H1 (cell line): Measurements from ENCODE around the gene SARNP.

Experiments used
- ASH2L ChIP-seq: fragments of 200-600, 300-600 bp; sonication (generic); IDR thresholded peaks from one replicate; pipeline ENCODE4 v1.7.1; 2017; ENCODE audit warnings: low read length
- EZH2 ChIP-seq: fragments of 200-600 bp; sonication (generic); IDR thresholded peaks from 2 replicates; pipeline ENCODE4 v1.7.1; 2012; ENCODE audit warnings: low read depth, mild to moderate bottlenecking, moderate library complexity, low read length, inconsistent platforms; ENCODE audit not compliant: severe bottlenecking
- JUN ChIP-seq: IDR thresholded peaks from 2 replicates; pipeline ENCODE4 v1.6.1; 2011; ENCODE audit warnings: low read depth, mild to moderate bottlenecking, improper control_type of control experiment, low read length
- PHF8 ChIP-seq: fragments of 200-600 bp; sonication (generic); conservative IDR thresholded peaks from 2 replicates; pipeline ENCODE4 v1.7.1; 2012; ENCODE audit warnings: low read depth, mild to moderate bottlenecking, inconsistent platforms, low read length, moderate library complexity
- POLR2AphosphoS5 ChIP-seq: IDR thresholded peaks from 2 replicates; pipeline ENCODE4 v1.6.1; 2011; ENCODE audit warnings: low read depth, low read length
- RAD21 ChIP-seq, 2 experiments: IDR thresholded peaks in 1 of 2; conservative IDR thresholded peaks in 1 of 2; 2 replicates each; pipeline ENCODE4 v1.6.1; 2011; ENCODE audit warnings: low read depth in 2 of 2, low read length in 2 of 2, improper control_type of control experiment in 1 of 2, inconsistent platforms in 1 of 2, mild to moderate bottlenecking in 1 of 2, moderate library complexity in 1 of 2
- RNF2 ChIP-seq: fragments of 200-900, 300-1000 bp; sonication (generic); IDR thresholded peaks from 2 replicates; pipeline ENCODE4 v1.7.1; 2016; ENCODE audit warnings: borderline replicate concordance, low read depth, mild to moderate bottlenecking, antibody characterized with exemption, low read length; ENCODE audit not compliant: poor library complexity, severe bottlenecking; ENCODE audit errors: missing control alignments
- TAF1 ChIP-seq: IDR thresholded peaks from 2 replicates; pipeline ENCODE4 v1.6.1; 2011; ENCODE audit warnings: mild to moderate bottlenecking, low read depth, low read length
- TAF7 ChIP-seq: optimal IDR thresholded peaks from 2 replicates; pipeline ENCODE3; 2011; ENCODE audit warnings: low read depth, mild to moderate bottlenecking, inconsistent platforms, low read length, moderate library complexity, borderline replicate concordance
- TEAD4 ChIP-seq: IDR thresholded peaks from 2 replicates; pipeline ENCODE4 v1.6.1; 2012; ENCODE audit warnings: low read depth, low read length, inconsistent platforms, mixed read lengths
- ZNF274 ChIP-seq: IDR thresholded peaks from 2 replicates; pipeline ENCODE4 v1.7.0; 2012; ENCODE audit warnings: low read length, borderline replicate concordance; ENCODE audit errors: extremely low read depth
- TF ChIP-seq, protein P1 (sequence below), 3 experiments: IDR thresholded peaks; 1 replicate in 2 of 3; 2 replicates in 1 of 3; pipeline versions ENCODE4 v1.5.1 to v1.6.1; 2011; ENCODE audit warnings: low read length in 3 of 3, mild to moderate bottlenecking in 3 of 3, inconsistent platforms in 2 of 3, low read depth in 1 of 3, moderate library complexity in 1 of 3; ENCODE audit not compliant: insufficient read depth in 1 of 3; ENCODE audit errors: control extremely low read depth in 1 of 3
- TF ChIP-seq, protein P2 (sequence below): IDR thresholded peaks from 2 replicates; pipeline ENCODE4 v1.6.1; 2012; ENCODE audit warnings: inconsistent platforms

DNA sequence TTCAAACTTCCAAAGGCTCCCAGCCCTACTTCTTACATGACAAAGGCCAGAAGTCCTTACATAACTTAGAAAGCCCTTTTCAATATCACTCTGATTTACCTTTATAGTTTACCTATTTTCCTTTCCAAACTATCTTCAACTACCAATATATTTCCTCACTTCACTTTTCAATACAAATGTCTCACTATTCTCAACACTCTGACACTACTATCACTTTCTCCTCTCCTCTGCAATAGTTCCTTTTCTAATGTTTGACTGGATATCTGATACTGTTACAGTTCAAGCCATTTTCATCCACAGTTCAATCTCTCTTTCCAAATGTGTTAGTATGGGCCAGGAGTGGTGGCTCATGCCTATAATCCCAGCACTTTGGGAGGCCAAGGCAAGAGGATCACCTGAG lies 3.3 kb downstream of the SARNP start:
- TF ChIP-seq, protein P1, sequence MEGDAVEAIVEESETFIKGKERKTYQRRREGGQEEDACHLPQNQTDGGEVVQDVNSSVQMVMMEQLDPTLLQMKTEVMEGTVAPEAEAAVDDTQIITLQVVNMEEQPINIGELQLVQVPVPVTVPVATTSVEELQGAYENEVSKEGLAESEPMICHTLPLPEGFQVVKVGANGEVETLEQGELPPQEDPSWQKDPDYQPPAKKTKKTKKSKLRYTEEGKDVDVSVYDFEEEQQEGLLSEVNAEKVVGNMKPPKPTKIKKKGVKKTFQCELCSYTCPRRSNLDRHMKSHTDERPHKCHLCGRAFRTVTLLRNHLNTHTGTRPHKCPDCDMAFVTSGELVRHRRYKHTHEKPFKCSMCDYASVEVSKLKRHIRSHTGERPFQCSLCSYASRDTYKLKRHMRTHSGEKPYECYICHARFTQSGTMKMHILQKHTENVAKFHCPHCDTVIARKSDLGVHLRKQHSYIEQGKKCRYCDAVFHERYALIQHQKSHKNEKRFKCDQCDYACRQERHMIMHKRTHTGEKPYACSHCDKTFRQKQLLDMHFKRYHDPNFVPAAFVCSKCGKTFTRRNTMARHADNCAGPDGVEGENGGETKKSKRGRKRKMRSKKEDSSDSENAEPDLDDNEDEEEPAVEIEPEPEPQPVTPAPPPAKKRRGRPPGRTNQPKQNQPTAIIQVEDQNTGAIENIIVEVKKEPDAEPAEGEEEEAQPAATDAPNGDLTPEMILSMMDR (IDR thresholded peaks at IDR 0.05; ENCODE audit: control extremely low read depth in 1 of 3, insufficient read depth in 1 of 3, low read depth in 1 of 3, low read length in 3 of 3), result no peak
- TF ChIP-seq TAF7, result no peak
- TF ChIP-seq EZH2, result no peak
- TF ChIP-seq ASH2L, result no peak
- no peak for TF ChIP-seq POLR2AphosphoS5
- no peak for TF ChIP-seq TEAD4
- TF ChIP-seq, protein P2, sequence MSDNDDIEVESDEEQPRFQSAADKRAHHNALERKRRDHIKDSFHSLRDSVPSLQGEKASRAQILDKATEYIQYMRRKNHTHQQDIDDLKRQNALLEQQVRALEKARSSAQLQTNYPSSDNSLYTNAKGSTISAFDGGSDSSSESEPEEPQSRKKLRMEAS, result no peak
- TF ChIP-seq ZNF274, result no peak
- no peak for TF ChIP-seq PHF8
- no peak for TF ChIP-seq JUN
- TF ChIP-seq TAF1, result no peak
- no peak for TF ChIP-seq RAD21 (IDR thresholded peaks at IDR 0.05 in 1 of 2, conservative IDR thresholded peaks at IDR 0.05 in 1 of 2; ENCODE audit: low read depth in 2 of 2, low read length in 2 of 2)
- no peak for TF ChIP-seq RNF2
